NCI-H226 (cell line): ENCODE data around the gene LGR4.
"Not testable (repeated sequence)": the region's sequence is repeated elsewhere in the genome, so short reads cannot be mapped to it uniquely, and the experiment has no call there.

Source experiments
- DNase-seq: peaks from one replicate; pipeline ENCODE4 v3.0.0-alpha.2; 2015

LGR4 gene

GRCh38 chr11:27372164-27372563, 100.4 kb downstream of the LGR4 start:
- DNase-seq, result no peak

- no peak for DNase-seq
Observed at GRCh38 chr11:27371489-27371888, 101.1 kb downstream of the LGR4 start.

DNA sequence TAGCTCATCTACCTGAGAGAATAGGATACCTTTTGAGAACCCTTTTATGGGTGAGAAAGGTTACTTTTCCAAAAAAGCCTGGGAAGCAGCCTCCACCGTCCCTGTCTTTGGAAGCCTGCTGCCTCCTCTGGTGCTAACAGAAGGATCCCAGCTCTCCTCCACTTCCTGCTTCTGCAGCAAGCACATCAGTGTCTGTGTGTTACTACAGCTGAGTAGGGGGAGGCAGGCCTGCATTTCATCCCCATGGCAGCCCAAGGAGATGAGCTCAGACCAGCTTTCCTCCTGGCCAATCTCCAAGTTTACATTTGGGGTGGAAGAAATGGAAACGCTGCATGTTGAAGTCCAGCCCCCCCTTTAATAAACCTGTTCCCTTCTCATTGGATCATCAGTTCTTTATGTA, 102.2 kb downstream of the LGR4 start:
- no peak for DNase-seq

DNA sequence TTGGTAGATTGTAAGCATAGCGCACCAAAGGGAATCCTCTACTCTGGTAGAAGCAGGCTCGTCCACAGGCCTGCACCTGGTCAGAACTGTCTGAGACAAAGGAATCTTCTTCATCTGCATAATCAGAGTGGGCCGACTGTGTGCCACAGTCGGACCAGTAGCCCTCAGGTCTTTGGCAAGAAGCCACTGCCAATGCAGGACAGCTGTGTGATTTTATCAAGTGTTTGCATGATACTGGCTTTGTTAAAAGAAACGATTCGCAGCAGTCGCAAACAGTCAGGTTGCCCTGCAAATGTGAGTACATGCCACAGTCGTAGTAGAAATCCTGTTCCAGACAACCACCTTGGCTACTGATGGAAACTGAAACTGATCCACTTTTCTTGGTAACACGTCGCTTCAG, 104.7 kb downstream of the LGR4 start:
- DNase-seq, result no peak

DNA sequence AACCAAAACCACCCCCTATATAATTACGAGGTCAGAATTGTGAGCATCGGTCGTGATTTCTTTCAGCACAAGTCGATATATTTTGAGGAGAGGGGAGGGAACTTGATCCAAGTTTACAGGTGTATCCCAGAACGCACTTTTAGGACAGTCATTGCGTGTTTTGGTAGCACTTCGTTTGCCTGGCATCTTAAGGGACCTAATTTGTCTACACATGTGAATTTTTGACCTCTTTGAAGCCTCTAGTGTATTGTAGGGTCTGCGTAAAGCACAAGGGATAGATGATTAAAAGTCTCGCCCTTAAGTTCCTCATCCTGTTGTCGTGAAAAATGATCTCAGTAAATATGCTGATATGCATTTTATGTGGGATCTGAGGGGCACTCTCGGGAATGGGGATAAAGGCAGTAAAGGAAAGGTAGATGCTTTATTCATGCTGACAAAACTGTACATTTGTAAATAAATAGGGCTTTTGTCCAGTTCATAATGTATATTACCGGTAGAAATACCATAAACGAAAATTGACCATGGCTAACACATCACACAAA, 108.9 kb downstream of the LGR4 start:
- no peak for DNase-seq

DNA sequence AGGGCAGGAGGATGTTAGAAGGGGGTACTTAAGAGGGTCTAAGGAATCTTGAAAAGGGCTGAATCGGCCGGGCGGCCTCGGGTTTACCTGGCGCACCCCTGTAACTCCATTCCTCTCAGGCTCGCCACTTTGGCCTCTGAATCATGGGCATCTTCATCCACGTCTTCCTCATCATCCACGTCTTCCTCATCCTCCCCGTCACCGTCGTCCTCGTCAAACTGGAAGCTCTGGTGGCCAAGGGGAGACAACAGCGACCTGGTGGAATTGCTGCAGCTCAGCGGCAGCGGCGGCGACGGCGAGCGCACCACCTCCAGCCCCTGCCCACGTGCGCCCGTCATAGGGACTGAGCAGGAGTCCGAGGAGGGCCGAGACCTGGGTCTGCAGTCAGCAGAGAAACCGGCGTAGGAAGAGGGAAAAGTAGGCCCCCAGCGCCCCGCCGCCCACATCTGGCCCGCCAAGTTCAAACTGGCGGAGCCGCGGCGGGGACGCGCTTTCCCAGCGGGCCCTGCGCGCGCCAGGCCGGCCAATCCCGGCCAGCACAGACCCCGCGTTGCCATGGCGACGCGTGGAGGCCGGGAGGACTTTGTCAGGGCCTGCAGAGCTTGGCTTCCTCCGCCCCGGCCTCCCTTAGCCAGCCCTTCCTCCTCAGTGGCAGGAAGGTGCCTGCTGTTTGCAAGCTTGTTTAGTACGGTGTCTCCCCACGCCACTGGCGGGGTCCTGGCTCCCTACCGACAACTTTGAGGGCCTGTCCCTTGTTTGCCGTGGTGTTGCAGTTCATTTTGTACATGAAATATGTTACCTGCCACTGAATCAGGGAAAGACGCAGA, 109.6 kb downstream of the LGR4 start, which contains the start of gene CCDC34:
TSS of gene CCDC34 (minus strand) at position 467 of the 827 bp plus-strand sequence. CDS start at position 446, 21 bp downstream.
- DNase-seq, result peak; percentile 92

DNA sequence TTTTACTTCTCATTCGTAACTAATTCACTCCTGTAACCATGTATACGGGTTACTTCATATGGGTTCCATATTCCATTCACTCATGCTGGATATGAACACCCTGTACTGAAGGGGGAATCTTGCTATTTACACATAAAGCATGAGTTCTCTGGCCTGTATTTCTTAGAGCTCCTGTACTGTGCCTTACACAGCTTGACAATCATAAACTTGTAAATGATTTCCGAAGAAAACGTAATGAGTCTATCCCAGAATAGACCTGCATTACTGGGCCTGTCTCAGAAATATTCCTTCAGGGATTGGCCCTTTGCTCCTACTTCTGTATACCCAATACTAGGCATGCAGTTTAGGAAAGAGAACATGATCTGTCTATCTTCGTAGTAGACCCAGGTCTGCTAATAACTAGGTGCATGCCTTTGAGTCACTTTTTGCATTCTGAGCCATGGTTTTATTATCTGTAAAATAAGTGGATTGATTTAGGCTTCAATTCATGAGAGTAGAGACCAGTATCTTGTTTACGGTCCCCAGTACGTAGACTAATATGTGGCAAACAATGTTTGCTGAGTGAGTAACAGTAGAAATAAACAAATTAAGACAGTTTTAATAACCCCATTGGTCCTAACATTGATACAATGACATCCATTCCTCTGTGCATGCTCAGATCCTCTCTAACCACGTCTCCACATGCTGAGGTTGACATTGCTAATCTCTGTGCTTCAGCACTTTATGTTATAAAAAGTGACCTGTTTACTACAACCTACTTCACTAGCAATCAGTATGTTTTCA, 110.8 kb downstream of the LGR4 start:
- DNase-seq, result no peak

DNA sequence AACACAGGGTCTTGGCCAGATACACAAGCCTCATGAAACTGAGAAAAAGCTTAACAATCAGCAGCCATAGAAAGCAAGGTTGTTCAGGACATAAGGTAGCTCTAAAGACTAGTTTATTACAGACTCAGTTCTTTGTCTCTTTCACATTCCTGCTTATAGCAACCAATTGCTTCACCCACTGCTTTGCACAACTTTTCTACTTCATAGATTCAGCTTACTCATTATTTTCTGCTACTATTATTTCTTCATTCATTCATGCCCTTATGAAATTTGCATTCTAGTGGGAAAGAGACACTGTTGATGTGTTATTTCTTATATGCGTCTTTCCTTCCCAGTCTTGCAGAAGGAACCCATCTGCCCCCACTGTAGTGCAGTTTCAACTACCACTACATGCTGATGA, 114.3 kb downstream of the LGR4 start:
- no peak for DNase-seq

DNA sequence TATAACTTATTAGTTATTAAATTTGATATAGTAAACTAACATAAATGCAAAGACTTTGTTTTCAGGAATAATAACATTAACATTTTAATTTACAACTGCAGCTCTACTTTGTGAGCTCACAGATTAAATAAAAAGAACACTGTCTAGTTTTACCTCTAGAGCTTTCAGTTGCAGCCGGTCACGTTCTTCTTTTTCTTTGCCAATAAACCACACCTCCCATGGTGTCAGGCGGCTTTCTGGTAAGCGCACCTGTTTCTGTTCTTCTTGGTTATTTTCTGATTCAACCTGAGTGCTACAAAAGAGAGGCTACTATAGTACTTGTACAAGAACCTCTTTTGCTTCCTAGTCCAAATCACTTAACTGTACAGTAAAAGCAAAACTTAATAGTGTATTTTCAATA, 115.3 kb downstream of the LGR4 start:
- DNase-seq, result no peak

- DNase-seq, result no peak
Observed at GRCh38 chr11:27356624-27357222, 115.9 kb downstream of the LGR4 start.

DNA sequence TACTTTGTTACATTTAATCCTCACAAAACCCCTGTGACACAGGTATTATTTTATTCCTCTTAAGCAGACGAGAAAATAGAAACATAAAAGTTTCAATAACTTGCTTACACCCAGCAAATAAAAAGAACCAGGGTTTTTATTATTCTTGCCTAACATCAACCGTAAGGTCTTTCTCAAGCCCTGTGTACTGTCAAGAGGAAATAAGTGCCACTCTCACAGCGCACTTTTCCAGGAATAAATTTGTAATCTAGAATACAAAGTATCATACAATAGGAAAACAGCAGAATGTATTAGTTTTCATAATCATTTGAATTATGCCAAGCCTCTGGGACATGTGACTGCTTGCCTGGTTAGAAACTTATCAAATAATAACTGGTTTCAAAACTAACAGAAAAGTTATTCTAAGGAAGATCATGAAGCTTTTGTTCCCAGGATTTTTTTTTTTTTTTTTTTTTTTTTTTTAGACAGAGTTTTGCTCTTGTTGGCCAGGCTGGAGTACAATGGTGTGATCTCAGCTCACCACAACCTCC, 117.0 kb downstream of the LGR4 start:
- DNase-seq, result no peak

DNA sequence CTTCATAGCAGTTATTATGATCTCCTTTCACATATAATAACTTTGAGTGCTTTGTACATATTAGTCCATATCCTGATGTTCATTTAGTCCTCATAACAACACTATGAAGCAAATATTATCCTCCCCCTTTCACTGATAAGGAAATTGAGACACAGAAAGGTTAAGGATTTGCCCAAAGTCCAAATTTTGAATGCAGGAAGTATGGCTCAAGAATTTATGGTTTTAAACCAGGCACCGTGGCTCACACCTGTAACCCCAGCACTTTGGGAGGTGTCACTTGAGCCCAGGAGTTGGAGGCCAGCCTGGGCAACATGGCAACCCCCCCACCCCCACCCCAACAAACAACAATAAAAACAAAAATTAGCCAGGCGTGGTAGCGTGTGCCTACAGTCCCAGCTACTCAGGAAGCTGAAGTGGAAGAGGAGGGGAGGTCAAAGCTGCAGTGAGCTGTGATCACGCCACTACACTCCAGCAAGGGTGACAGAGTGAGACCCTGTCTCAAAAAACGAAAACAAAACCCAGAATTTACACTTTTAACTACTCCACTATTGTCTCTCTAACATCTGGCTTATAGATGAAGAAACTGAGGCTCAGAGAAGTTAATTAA, 118.1 kb downstream of the LGR4 start:
- DNase-seq, result no peak

- DNase-seq, result peak; percentile 26
Observed at GRCh38 chr11:27353593-27354358, 118.8 kb downstream of the LGR4 start.

GRCh38 chr11:27352781-27353180, 119.8 kb downstream of the LGR4 start:
- no peak for DNase-seq

- no peak for DNase-seq
Observed at GRCh38 chr11:27350511-27350910, 122.1 kb downstream of the LGR4 start.

GRCh38 chr11:27349919-27350318, 122.7 kb downstream of the LGR4 start:
- no peak for DNase-seq

GRCh38 chr11:27348340-27348873, 124.2 kb downstream of the LGR4 start:
- no peak for DNase-seq

- DNase-seq, result no peak
Observed at GRCh38 chr11:27347359-27348339, 124.9 kb downstream of the LGR4 start.

- peak; percentile 22 for DNase-seq
Observed at GRCh38 chr11:27339941-27340340, 132.6 kb downstream of the LGR4 start.

GRCh38 chr11:27334764-27335163, 137.8 kb downstream of the LGR4 start:
- DNase-seq, result not testable (repeated sequence)
